ENCODE results near the gene GRID1.
"Not testable (repeated sequence)": the region's sequence is repeated elsewhere in the genome, so short reads cannot be mapped to it uniquely, and the experiment has no call there.

GRID1 gene

DNA sequence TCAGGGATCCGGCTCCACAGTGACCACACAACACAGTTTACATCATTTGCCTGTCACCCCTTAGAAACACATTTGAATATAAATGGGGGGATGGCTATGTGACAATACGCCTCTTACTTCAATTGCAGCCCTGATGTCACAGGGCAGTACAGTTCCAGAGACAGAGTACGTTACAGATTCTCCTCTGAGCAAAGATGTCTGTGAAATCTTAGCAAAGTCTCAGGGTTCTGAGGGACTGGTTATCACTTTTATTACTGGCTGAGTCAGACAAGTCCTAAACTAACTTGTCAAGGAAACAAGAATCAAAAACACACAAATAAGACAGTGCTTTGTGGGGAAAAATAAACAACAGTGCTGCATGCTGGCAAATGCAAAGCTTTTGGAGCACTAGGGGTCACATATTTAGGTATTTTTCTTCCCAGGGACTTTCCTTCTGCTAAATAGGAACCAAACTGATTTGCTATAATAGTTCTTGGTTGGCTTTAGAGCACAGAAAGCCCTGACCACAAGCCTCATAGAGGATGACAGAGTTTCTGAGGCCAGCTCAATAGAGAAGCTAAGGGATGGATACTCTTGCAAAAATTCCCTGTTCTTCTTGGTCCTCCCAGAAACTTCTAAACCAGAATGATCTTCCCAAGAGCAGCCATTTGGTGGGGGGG, 501.6 kb downstream of the GRID1 start:
- in situ Hi-C loops (cut with MboI; ENCODE audit: low sequenced_read_pairs), result no loop called here

DNA sequence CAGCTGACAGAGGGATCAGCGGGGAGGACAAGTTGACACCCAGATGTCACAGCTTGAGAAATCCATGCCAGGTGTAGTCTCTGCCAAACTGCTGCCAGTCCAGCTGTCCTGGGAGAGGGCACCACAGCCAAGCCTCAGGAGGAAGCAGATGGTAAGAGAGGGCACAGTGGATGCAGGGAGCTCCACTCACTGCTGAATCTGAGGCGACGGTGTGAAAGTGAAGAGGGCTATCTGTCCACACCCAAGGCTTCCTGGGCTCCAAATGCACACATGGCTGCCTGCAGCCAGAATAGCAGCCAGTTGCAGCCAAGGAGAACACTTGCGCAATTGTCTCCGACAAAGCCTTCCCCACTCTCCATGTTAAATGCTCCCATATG, 502.4 kb downstream of the GRID1 start:
- in situ Hi-C loops (cut with MboI; ENCODE audit: low sequenced_read_pairs), result no loop called here

DNA sequence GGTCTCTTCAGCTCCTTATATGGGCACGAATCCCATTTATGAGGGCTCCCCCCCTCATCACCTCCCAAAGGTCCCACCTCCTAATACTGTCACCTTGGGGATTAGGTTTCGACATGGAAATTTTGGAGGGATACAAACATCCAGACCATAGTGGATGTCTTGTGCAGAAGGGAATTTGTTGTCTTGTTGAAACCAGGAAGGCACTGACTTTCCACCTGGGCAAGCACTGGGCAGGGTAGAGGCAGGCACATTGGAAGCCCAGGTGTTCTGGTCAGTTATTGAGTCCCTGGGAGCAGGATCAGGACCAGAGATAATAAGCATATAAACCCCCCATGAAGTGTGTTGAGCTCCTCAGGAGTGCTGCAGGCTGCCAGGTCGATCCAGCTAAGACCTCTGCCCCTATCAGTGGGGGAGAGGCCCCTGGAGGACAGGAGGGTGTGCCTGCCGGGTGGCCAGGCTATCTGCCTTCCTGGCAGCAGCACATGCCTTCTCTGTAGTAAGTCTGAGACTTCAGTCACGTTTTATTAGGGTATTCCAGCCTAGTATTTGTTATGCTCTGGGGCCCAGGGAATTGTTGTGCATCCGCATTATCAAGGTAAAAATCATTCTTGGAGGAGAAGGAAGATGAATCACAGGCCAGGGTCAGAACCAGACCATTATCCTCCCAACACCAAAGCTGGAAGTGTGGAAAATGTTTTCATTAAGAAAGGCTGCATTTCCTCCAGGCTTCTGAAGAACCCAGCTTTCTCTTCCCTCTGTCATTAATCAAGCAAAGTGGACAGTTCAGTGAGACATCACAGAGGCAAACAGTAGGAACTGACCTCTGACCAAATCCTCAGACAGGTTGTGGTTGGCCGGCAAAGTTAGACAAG, 503.1 kb downstream of the GRID1 start:
- in situ Hi-C loops (cut with MboI; ENCODE audit: low sequenced_read_pairs), result no loop called here

DNA sequence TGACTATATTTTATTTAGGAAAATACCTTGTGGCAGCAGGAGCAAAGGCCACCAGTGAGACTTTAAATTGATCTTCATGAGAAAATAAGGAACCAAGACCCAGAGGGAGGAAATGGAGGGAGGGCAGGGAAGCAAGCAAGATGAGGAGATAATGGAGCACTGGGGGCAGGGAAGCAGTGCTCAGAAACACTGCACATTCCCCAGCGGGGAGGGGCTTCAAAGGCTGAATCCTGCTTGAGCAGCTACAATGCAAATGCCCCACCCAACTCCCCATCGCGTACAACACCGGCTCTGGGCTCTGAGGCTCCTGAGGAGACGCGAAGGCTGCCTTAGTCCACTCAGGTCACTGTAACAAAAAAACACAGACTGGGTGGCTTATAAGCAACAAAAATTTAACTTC, 503.8 kb downstream of the GRID1 start:
- in situ Hi-C loops (cut with MboI; ENCODE audit: low sequenced_read_pairs), result no loop called here

DNA sequence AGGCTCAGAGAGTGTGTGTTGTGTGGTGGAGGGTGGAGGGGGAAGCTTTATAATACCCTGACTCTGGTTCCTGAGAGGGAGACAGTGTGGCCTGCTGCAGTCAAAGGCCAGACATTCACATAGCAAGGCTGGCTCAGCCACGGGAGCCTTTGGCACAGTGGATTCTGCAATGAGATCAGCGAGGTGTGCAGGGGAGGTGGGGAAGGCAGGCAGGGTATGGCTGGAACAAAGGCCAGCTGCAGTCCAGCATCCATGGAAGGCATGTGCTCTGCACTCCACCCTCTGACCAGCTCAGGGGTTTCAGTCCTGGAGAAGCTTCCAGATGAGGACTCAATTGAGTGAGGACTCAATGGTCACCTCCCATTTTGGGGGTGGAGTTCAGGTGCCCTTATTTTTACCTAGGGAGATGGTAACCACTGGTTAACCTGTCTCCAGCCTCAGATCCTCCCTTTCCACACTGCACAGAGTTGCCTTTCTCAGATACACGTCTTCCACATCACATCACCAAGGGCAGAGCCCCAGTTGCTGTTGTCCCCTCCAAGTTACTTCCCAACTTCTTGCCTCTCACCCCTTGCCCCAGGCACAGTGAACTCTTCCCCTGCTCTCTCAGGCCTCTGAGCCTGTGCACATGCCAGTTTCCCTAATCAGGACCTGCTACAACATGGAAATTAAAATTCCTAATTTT, 504.9 kb downstream of the GRID1 start:
- in situ Hi-C loops (cut with MboI; ENCODE audit: low sequenced_read_pairs), result no loop called here

DNA sequence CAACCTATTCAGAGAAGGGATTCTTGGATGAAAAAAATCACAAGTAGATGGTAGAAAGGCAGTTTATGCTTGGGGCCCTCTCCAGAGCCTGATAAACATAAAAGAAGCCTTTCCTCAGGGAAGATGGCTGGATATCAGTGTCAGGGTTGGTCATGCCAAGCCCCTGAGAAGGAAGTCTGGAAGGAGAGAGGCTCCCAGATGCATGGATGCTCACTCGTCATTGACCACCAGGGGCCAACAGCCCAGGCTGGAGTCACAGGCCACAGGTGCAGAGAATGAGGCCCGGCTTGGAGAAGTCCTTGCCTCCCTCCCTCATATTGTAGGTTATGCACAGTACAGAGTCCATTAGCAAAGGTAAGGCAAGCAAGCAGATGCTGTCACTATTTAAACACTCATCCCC, 506.7 kb downstream of the GRID1 start:
- in situ Hi-C loops (cut with MboI; ENCODE audit: low sequenced_read_pairs), result no loop called here

DNA sequence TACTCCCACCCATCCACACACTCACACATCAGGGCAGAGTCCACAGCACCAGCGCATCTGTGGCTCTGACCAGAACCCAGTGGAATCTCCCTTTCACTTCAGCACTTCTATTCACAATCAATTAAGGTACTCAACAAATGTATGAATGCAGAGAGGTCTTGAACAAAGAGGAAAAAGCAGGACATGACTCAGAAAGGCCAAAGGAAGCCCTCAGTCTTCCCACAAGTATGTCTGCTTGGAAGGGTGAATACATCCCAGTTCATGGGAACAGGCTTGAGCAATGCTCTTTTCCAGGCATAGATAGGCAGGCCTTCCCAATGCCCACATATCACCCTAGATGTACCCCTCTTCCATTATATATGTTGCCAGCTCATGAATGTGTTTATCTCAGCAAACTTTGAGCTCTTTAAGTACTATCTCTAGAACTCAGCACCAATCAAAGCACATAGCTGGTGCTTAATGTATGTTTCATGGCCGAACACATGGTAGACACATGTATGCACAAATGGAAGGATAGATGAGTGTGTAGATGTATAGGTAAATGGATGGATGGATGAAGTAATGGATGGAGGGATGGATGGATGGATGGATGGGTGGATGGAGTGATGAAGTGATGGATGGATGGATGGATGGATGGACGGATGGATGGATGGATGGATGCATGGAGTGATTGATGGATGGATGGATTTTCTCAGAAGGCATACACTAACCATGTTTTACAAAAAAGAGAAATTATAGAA, 507.6 kb downstream of the GRID1 start:
- in situ Hi-C loops (cut with MboI; ENCODE audit: low sequenced_read_pairs), result no loop called here

DNA sequence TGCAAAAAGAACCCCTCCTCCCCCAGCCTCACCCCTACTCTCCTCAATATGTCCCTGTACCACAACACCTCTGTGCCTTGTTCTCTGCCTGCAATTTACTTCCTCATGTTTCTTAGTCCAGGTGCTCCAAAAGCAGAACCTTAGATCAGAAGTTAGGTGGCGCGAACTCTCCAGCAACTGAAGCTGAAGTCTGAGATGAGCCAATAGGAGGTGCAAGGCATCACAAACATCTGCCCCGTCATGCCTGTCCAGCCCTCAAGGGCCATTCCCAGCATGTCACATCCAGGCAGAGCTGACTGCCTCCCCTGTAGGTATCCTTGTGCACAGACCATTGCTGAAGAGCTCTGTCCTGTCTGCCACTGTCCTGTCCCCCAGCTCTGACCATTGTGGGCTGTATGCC, 508.8 kb downstream of the GRID1 start:
- in situ Hi-C loops (cut with MboI; ENCODE audit: low sequenced_read_pairs), result no loop called here

DNA sequence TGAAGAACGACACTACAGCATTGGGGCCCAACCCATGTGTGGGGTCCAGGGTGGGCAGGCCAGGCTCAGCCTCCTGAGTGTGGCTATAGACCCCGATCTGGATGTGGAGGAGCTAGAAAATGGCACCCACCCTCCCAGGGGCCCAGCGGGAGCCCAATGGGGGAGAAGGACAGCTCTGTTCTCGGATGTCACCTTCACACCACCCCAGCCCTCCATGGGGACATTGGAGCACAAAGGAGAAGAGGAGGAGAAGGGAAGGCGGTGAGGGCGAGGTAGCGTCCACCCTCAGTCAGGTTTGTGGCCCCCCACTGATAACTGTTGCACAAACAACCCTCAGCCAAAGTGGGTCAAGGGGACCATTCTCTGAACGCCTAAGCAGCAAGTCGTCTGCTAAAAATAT, 509.3 kb downstream of the GRID1 start:
- in situ Hi-C loops (cut with MboI; ENCODE audit: low sequenced_read_pairs), result no loop called here

DNA sequence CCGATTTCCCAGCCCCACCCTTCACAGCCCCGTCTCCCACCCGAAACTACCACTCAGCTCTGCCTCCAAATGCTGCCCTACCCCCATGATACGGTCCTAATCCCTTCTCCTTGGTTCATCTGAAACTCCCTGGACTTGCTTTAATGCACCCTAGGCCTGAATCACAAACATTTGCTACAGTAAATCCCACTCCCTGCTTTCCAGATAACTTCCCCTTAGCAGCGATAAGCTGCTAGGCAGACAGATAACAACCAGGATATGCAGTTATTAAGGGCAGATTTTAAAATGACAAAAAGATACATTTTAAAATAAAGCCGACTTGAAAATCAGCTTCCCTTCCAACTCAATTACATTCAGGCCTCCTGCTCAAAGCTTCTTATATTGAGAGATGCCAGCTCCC, 514.7 kb downstream of the GRID1 start:
- in situ Hi-C loops (cut with MboI; ENCODE audit: low sequenced_read_pairs), result no loop called here

DNA sequence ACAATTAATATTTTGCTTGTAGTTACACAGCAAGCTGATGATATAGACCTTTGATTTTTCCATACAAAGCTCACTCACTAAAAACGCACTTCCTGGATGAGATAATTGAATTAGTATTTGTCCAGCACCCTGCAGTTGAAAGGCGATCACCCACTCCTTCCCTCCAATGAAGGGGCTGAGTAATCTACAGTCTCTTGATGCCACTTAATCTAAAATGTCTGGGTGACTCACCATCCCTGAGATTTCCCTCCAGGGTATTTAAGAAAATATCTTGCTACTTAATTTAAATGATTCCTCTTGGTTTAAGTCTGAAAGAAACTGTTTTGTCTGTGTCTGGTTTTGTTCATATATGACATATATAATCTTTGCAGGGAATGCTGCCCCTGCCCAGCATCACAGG, 515.3 kb downstream of the GRID1 start:
- in situ Hi-C loops (cut with MboI; ENCODE audit: low sequenced_read_pairs), result no loop called here

DNA sequence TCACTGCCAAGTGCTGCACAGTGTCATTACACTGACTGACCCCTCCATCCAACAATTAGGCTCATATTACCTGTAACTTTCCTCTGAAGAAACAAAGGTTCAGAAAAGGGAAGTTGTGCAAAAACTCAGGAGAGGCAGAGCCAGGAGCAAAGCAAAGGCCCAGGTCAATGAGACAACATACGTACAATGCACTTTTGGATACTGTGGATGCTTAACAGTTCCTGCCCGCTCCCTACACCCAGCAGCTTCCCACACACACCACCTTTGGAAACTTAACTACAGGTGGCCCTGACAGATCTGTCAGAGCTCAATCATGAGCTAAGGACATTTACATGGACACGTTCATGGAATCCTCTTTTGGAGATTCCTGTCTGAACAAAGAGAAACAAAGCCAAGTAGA, 515.9 kb downstream of the GRID1 start:
- in situ Hi-C loops (cut with MboI; ENCODE audit: low sequenced_read_pairs), result no loop called here

DNA sequence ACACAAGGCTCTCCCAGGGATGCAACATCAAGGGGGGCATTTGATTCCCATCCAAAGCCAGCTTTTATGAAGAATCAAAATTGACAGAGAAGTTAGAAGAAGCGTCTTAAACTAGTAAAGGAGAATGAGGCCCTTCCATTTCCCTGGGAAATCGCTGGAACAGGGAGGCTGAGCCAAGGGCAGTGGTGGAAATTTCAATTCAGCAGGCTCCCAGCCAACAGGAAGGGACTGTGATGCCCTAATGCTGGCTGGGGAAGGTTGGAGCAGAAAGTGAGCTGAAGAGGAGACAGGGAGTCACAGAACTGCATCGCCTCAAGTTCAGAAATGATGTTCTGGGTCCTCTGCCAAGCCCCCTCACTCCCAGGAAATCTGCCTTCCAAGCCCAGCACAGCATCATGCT, 517.3 kb downstream of the GRID1 start:
- in situ Hi-C loops (cut with MboI; ENCODE audit: low sequenced_read_pairs), result no loop called here

DNA sequence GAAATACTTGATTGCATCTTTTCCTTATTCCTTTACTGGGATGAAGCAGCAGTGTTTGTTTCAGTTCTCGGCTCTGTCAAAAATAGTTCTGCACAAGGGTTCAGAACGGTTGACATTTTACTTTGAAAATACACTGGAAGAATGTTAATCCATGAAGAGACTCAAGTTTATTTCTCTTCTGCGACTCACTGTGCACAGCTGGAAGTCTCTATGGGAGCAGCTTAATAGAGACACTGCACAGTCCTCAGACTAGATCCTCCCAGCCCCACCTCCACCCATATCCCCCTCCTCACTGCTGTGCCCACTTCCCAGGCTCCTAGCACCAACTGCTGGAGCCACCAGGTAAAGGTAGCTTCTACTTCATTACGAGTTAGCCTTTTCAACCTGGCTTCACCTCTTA, 517.8 kb downstream of the GRID1 start:
- in situ Hi-C loops (cut with MboI; ENCODE audit: low sequenced_read_pairs), result no loop called here

DNA sequence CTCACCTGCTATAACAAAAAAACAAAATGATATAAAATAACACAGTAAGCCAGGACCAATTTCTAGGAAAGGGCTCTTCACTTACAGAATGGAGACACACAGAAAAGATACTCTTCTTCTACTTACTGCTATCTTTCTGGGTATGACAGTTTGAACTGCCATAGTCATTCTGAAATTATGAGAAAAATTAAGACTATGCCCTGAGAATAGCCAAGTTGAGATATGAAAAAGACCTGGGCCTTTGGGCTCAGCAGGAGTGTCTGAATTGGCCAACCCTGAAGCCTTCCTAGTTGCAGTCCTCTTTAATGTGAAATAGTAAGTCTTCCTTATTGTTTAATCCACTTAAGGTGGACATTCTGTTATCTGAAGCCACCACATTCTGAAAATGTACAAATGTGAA, 519.5 kb downstream of the GRID1 start:
- in situ Hi-C loops (cut with MboI; ENCODE audit: low sequenced_read_pairs), result no loop called here

DNA sequence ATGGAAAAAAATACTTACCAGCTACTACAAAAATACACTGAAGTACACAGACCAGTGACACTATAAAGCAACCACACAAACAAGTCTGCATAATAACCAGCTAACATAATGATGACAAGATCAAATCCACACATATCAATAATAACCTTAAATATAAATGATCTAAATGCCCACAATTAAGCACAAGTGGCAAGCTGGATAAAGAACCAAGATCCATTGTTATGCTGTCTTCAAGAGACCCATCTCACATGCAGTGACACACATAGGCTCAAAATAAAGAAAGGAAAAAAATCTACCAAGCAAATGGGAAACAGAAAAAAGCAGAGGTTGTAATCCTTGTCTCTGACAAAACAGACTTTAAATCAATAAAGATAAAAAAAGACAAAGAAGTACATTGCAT, 527.9 kb downstream of the GRID1 start:
- in situ Hi-C loops (cut with MboI; ENCODE audit: low sequenced_read_pairs), result not testable (repeated sequence)

DNA sequence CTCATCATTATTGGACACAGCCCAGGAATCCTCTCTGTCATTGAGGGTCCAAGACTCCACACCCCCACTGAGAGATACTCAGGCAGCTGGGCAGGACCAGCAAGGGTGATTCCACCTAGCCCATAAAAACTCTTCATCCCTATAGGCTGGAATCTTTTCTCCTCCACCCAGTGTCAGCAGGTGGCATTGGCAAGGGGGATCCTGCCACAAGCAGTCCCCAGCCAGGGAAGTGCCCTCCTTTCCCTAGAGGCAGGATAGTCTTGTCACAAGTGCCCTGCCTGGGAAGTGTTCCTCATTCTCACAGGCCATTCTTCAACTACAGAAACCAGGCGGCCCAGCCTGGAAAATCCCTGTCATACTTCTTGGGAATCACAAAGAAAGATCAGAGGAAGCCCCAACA, 533.6 kb downstream of the GRID1 start:
- in situ Hi-C loops (cut with MboI; ENCODE audit: low sequenced_read_pairs), result no loop called here

DNA sequence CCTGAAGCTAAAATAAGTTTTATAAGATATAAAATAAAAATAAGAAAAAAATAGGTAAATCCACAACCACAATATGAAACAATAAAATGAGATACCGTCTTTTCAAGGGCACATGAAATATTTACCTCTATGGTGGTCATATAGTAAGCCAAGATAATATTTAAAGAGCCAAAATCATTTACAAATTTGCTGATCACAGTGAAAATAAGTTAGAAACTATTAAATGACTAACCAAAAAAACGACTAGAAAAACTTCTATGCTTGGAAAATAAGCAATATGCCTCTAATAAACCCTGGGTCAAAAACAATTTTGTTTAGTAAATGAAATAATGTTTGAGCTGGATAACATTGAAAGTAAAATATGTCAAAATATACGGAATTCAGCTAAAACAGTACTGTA, 535.2 kb downstream of the GRID1 start:
- in situ Hi-C loops (cut with MboI; ENCODE audit: low sequenced_read_pairs), result no loop called here

DNA sequence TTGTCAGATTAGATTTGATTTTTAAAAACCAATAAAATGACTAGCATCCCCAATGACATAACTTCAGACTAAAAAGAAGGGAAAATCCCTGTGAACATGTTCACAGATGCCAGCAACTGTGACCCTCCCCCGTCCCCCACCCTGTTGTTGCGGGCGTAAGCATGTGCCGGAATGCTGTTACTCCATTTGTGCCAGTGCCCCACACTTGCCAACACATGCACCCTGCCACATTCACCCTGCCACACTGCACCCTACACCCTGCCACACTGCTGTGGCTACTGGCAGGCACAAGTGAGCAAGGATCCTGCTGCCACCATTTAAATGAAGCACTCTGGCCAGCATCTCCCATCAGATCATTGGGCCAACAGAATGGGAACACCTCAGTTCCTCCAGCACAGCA, 540.2 kb downstream of the GRID1 start:
- in situ Hi-C loops (cut with MboI; ENCODE audit: low sequenced_read_pairs), result no loop called here

DNA sequence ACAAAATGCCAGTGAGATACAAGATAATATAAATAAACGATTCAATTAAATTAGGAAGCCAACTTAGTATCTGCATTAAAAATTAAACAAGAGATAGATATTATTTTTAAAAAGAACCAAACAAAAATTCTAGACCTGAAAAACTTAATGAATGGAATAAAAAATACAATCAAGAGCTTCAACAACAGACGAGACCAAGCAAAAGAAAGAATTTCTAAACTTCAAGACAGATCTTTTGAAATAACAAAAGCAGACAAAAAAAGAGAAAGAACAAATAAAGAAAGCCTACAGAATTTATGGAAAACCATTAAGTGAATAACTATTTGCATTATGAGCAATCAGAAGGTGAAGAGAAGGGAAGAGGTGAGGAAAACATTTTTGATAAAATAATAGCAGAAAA, 555.2 kb downstream of the GRID1 start:
- in situ Hi-C loops (cut with MboI; ENCODE audit: low sequenced_read_pairs), result no loop called here

DNA sequence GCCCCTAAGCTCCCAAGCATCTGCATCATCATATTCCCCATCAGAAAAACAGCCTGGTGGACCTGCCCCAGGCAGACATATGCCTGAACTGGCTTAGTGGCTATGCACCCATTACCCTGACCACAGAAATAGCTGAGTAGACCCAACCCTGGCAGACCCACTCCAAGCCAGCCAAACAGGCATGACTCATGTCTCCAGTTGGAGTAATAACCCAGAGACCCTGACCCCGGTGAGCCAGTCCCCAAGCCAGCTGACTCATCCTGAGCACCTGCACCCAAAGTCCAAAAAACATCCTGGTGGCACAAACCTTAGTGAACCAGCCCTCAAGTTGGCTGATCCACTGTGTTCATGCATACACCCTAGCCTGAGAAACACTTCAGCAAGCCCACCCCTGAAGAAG, 555.9 kb downstream of the GRID1 start:
- in situ Hi-C loops (cut with MboI; ENCODE audit: low sequenced_read_pairs), result no loop called here

Data from hTERT RPE-1 (cell line).